HFF-Myc (cell line): ENCODE measurements around the gene IWS1.

Source experiments
- DNase-seq: peaks from one replicate; pipeline ENCODE4 v3.0.0-alpha.2; 2011; ENCODE audit warnings: low read depth; ENCODE audit errors: extremely low read depth
- H3K4me3 ChIP-seq: replicated peaks from 2 replicates; pipeline ENCODE4 v1.5.1; 2011; ENCODE audit warnings: low read depth, mild to moderate bottlenecking, control low read depth, low read length
- TF ChIP-seq, protein P1 (sequence below): IDR thresholded peaks from 2 replicates; pipeline ENCODE4 v1.5.1; 2012; ENCODE audit warnings: mild to moderate bottlenecking, low read depth, low read length, control low read depth; ENCODE audit errors: missing control alignments

Gene IWS1

DNA sequence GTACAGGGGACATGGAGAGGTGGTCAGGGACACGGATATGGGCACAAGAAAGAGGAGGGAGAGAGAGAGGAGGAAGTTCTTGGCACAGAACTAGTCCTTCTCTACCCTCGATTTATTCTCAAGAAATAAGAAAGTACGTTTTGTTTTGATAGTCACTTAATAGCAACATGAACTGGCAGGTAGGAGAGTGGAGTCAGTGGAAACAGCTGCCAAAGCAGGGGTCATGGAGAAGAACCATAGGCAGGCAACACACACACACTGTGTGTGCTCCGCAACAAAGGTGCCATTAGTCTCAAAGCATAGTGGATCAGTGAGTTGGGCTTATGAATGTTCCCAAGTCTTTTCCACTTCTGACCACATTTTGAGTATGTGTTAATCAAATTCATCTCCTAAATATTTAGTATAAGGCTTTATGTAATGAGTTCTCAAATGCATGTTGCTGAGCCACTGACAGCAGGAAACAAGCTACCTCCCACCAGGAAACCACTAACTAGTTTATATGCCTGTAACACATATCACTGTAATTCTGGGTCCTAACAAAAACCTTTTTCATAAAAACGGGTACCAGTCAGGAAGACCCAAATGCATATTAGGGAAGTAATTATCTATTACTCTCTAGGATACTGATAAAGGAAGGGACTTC is 41.1 kb downstream of the IWS1 start:
- TF ChIP-seq, protein P1, sequence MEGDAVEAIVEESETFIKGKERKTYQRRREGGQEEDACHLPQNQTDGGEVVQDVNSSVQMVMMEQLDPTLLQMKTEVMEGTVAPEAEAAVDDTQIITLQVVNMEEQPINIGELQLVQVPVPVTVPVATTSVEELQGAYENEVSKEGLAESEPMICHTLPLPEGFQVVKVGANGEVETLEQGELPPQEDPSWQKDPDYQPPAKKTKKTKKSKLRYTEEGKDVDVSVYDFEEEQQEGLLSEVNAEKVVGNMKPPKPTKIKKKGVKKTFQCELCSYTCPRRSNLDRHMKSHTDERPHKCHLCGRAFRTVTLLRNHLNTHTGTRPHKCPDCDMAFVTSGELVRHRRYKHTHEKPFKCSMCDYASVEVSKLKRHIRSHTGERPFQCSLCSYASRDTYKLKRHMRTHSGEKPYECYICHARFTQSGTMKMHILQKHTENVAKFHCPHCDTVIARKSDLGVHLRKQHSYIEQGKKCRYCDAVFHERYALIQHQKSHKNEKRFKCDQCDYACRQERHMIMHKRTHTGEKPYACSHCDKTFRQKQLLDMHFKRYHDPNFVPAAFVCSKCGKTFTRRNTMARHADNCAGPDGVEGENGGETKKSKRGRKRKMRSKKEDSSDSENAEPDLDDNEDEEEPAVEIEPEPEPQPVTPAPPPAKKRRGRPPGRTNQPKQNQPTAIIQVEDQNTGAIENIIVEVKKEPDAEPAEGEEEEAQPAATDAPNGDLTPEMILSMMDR, result no peak
- no peak for DNase-seq
- H3K4me3 ChIP-seq, result no peak overlapping the region

DNA sequence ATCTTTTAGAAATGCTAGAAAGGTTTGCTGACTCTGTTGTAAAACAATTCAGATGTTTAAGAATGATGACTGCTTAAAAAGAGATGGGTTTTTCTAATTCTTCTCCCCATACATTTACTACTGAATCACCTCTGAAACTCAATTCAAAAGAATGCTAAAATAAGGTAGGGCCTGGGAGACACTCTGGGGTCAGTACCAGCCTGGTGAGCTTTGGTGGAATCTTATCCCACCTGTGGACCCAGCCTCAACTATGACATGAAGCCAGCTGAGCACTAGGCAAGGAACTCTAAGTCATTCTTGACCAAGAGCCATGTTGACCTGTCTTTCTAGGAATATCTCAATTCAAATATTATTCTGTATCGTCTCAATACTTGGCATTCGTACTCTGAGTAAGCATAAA is 44.3 kb downstream of the IWS1 start:
- TF ChIP-seq, protein P1, result no peak
- no peak for DNase-seq
- H3K4me3 ChIP-seq, result no peak overlapping the region

DNA sequence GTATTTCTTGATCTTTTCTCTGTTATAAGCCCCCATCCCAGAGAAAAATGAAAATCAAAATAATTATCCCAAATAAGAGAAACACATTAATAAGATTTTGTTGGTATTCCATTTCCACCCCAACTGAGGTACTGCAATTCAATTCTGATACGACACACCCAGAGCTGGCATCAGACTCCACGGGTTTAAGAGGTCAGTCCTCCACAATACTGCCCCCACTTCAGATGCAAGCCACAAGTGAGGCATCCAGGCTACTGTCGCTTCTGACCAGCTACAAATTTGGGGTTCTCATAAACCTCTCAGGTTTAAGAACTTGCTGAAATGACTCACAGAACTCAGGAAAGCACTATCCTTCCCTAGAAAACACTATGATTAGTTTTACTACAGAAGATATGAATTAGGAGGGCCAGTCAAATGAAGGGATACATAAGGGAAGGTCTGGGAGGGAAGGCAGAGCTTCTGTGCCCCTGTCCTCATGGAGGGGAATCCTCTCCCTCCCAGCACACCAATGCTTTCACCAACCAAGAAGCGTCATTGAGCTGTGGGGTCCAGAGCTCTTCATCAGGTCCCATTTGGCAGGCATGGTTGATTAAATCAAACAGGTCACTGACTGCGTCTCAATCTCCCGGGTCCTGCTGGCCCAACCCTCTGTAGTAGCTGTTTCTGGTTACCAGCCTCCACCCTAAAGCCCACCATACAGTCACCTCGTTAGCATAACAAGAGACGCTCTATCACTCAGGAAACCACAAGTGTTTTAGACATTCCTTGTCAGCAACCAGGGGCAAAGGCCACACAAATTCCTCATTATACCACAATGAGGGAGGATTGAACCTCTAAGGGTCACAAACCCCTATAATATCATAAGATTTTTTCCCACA is 46.2 kb downstream of the IWS1 start:
- no peak overlapping the region for H3K4me3 ChIP-seq
- no peak for DNase-seq
- TF ChIP-seq, protein P1, result no peak

DNA sequence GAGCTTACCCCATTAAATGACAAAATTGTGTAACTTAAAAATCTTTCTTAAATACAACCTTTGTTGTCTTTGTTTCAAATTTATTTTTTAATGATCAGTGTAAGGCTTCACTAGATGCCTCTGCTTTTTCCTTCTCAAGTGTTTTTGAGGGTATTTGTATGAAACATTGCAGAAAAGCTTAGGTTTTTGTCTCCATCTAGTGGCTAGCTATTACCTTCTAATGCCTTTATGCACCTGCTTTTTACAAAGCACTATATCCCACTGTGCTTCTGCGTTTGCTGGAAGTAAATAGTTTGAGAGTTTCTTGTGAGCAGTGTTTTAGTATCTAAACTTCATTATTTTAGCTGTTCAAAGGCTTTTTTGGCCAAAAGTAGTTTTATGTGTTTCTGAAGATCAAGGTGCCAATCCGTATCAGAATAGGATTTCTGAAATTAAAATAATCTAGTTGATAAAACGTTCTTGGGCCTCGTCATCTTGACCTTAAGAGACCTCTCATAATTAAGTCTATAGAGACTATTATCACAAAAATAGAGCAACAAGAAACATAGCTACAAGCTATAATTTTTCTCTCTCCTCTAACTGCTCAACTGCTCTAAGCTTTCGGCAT is 47.0 kb downstream of the IWS1 start:
- TF ChIP-seq, protein P1, result peak; percentile 53
- no peak overlapping the region for H3K4me3 ChIP-seq
- peak; percentile 47 for DNase-seq

DNA sequence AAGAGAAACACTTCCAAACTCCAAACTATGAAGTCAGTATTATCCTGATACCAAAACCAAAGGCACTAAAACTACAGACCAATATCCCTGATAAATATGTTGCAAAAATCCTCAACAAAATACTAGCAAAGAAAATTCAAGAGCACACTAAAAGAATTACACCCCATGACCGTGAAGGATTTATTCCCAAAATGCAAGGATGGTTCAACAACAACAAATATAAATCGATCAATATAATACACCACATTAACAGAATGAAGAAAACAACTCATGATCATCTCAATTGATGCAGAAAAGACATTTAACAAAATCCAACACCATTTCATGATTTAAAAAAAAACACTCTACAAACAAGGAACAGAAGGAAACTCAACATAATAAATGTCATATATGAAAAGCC is 50.5 kb downstream of the IWS1 start:
- H3K4me3 ChIP-seq, result no peak overlapping the region
- DNase-seq, result no peak
- TF ChIP-seq, protein P1, result no peak

DNA sequence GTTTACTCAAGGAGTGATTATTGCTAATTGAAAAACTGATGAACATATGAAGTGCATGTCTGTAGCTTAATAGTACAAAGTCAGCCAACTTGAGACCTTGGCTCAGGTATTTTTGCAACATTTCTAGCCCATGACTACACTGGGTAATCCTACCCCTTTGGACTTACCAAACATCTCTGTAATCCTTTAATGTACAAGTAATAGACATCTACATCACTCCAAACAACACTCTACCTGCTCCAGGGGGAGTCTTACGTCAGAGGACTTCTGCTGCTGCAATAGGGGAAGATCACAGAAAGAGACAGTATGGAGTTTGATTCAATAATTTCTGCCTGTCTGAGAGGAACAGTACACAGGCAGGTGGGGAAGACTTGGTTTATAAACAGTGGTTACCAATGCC is 54.0 kb downstream of the IWS1 start:
- no peak overlapping the region for H3K4me3 ChIP-seq
- TF ChIP-seq, protein P1, result no peak

More for the DNA sequence above, 54.0 kb downstream of the IWS1 start:
- DNase-seq, result no peak
